Suprapubic skin (tissue), 4 donors: ENCODE results near the gene SCUBE1.

Experiments used
- CTCF ChIP-seq, 2 donors: fragments of 200-600 bp in 1 of 2; fragments of 450-650 bp in 1 of 2; sonication (generic) in 1 of 2; IDR thresholded peaks; one replicate each; pipeline ENCODE4 v1.5.1; 2016 to 2019; ENCODE audit warnings: antibody characterized with exemption in 2 of 2, mild to moderate bottlenecking in 1 of 2, moderate library complexity in 1 of 2
- POLR2A ChIP-seq, 2 donors: fragments of 450-650 bp; IDR thresholded peaks; one replicate each; pipeline ENCODE4 v1.6.1; 2017; ENCODE audit warnings: antibody characterized with exemption in 2 of 2, mild to moderate bottlenecking in 2 of 2, moderate library complexity in 2 of 2
- POLR2AphosphoS5 ChIP-seq, 3 donors: sonication (generic); formaldehyde crosslinking; IDR thresholded peaks; one replicate each; pipeline ENCODE4 v1.6.1; 2017; ENCODE audit warnings: antibody characterized with exemption in 3 of 3

DNA sequence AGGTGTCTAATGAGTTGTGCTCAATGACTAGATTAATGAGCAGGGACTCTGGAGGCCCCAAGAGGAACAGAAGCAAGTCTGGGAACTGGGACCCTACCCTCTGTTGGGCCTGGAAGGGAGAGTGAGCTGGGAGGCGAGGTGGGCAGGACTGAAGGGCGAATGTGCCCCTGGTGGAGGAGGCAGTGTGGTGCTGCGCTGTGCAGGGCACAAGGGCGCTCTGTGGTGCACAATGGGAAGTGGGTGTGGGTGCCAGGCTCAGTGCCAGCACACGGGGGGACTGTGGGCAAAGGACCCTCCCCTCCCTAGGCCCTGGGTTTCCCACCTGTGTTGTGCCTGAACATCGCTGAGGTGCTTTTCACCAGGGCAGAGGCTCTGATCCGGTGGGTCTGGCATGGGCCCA lies 98.8 kb downstream of the SCUBE1 start:
- TF ChIP-seq CTCF (IDR thresholded peaks at IDR 0.05) (no peak), POLR2AphosphoS5 (IDR thresholded peaks at IDR 0.05) (no peak), POLR2A (IDR thresholded peaks at IDR 0.05) (no peak)
